HepG2 (cell line): ENCODE data around the gene P3R3URF. TPM values are rescaled to one million over a fixed set of nuclear protein-coding genes. Genes with fewer than 3 reads are reported as not detected.

Experiments used
- ATF7-NPFF ChIP-seq: sonication (generic); formaldehyde crosslinking; IDR thresholded peaks from 2 replicates; pipeline ENCODE4 v1.8.1; 2023; ENCODE audit warnings: mild to moderate bottlenecking, low read depth, missing genetic modification reagents, moderate library complexity
- CERS6 ChIP-seq: sonication (generic); formaldehyde crosslinking; IDR thresholded peaks from 2 replicates; pipeline ENCODE4 v1.5.0; 2020; ENCODE audit warnings: missing genetic modification reagents
- DMTF1 ChIP-seq: sonication (generic); formaldehyde crosslinking; IDR thresholded peaks from 2 replicates; pipeline ENCODE4 v1.4.0; 2020; ENCODE audit warnings: mild to moderate bottlenecking, missing genetic modification reagents
- FOXM1 ChIP-seq: sonication (generic); formaldehyde crosslinking; IDR thresholded peaks from 2 replicates; pipeline ENCODE4 v1.5.0; 2020; ENCODE audit warnings: missing genetic modification reagents
- HNRNPUL1 ChIP-seq: fragments of 200-400 bp; formaldehyde crosslinking; IDR thresholded peaks from 2 replicates; pipeline ENCODE4 v1.6.1; 2017; ENCODE audit warnings: low read depth, mild to moderate bottlenecking, low read length, moderate library complexity
- JDP2 ChIP-seq: sonication (generic); formaldehyde crosslinking; IDR thresholded peaks from 2 replicates; pipeline ENCODE4 v1.8.1; 2022; ENCODE audit warnings: missing genetic modification reagents, borderline replicate concordance
- KDM4B ChIP-seq: sonication (generic); formaldehyde crosslinking; IDR thresholded peaks from 2 replicates; pipeline ENCODE4 v1.4.0; 2020; ENCODE audit warnings: missing genetic modification reagents
- NRL ChIP-seq: sonication (generic); formaldehyde crosslinking; IDR thresholded peaks from 2 replicates; pipeline ENCODE4 v1.5.0; 2020; ENCODE audit warnings: missing genetic modification reagents, mild to moderate bottlenecking, moderate library complexity, borderline replicate concordance
- POLR2A ChIP-seq, 2 experiments: IDR thresholded peaks; 2 replicates each; pipeline ENCODE4 v1.6.1; 2011; ENCODE audit warnings: low read depth in 2 of 2, low read length in 2 of 2, mild to moderate bottlenecking in 1 of 2, moderate library complexity in 1 of 2; ENCODE audit not compliant: insufficient read depth in 1 of 2
- RARG ChIP-seq: sonication (generic); formaldehyde crosslinking; IDR thresholded peaks from 2 replicates; pipeline ENCODE4 v1.4.0; 2020; ENCODE audit warnings: low read depth, mild to moderate bottlenecking, missing genetic modification reagents
- SETDB1 ChIP-seq: sonication (generic); formaldehyde crosslinking; IDR thresholded peaks from 2 replicates; pipeline ENCODE4 v1.5.1; 2020; ENCODE audit warnings: missing genetic modification reagents, mild to moderate bottlenecking, borderline replicate concordance
- SNAI1 ChIP-seq: sonication (generic); formaldehyde crosslinking; IDR thresholded peaks from 2 replicates; pipeline ENCODE4 v1.5.0; 2020; ENCODE audit warnings: mild to moderate bottlenecking, missing genetic modification reagents, borderline replicate concordance
- ZFX ChIP-seq: sonication (generic); formaldehyde crosslinking; IDR thresholded peaks from 2 replicates; pipeline ENCODE4 v1.4.0; 2020; ENCODE audit warnings: mild to moderate bottlenecking, low read depth, missing genetic modification reagents, moderate library complexity
- ZMYM3 ChIP-seq: sonication (generic); formaldehyde crosslinking; IDR thresholded peaks from 2 replicates; pipeline ENCODE4 v1.5.1; 2020; ENCODE audit warnings: mild to moderate bottlenecking, missing genetic modification reagents
- ZNF274 ChIP-seq: sonication (generic); formaldehyde crosslinking; IDR thresholded peaks from 2 replicates; pipeline ENCODE4 v1.5.1; 2020; ENCODE audit warnings: mild to moderate bottlenecking, missing genetic modification reagents
- ZNF329 ChIP-seq: sonication (generic); formaldehyde crosslinking; IDR thresholded peaks from 2 replicates; pipeline ENCODE4 v1.9.0; 2021; ENCODE audit warnings: low read depth, mild to moderate bottlenecking, missing genetic modification reagents
- ZNF550 ChIP-seq: sonication (generic); formaldehyde crosslinking; IDR thresholded peaks from 2 replicates; pipeline ENCODE4 v1.4.0; 2020; ENCODE audit warnings: mild to moderate bottlenecking, missing genetic modification reagents, borderline replicate concordance
- ZNF674 ChIP-seq: sonication (generic); formaldehyde crosslinking; IDR thresholded peaks from 2 replicates; pipeline ENCODE4 v1.5.0; 2020; ENCODE audit warnings: low read depth, mild to moderate bottlenecking, missing genetic modification reagents
- ZSCAN20 ChIP-seq: sonication (generic); formaldehyde crosslinking; IDR thresholded peaks from 2 replicates; pipeline ENCODE4 v1.4.0; 2020; ENCODE audit warnings: missing genetic modification reagents, mild to moderate bottlenecking, borderline replicate concordance
- ZSCAN25 ChIP-seq: sonication (generic); formaldehyde crosslinking; IDR thresholded peaks from 2 replicates; pipeline ENCODE4 v1.8.0; 2022; ENCODE audit warnings: mild to moderate bottlenecking, missing genetic modification reagents
- polyA plus RNA-seq, 8 experiments: library from polyadenylated mRNA; depleted of rRNA in 3 of 8; stranded (reverse) in 7 of 8; unstranded in 1 of 8; fragments of >200 nt; fragmentation: Illumina TruSeq in 4 of 8; extraction: Trizol in 4 of 8; gene quantifications; 2 replicates each; pipeline versions ENCODE4 v1.2.1 to v1.2.3, GENCODE V29; 2011 to 2016; ENCODE audit warnings: low read depth in 4 of 8, missing spikeins in 1 of 8, mixed read lengths in 1 of 8; ENCODE audit not compliant: insufficient read depth in 1 of 8
- total RNA-seq, 5 experiments: library from RNA; depleted of rRNA; stranded (reverse); fragments of >200 nt; fragmentation: Illumina TruSeq; extraction: Trizol; gene quantifications; 2 replicates each; pipeline ENCODE4 v1.2.3, GENCODE V29; 2016; ENCODE audit warnings: low read depth in 1 of 5
- TF ChIP-seq, protein P1 (sequence below): sonication (generic); formaldehyde crosslinking; IDR thresholded peaks from 2 replicates; pipeline ENCODE4 v1.4.0; 2020; ENCODE audit warnings: missing genetic modification reagents, mild to moderate bottlenecking, borderline replicate concordance
- TF ChIP-seq, protein P2 (sequence below): sonication (generic); formaldehyde crosslinking; IDR thresholded peaks from 2 replicates; pipeline ENCODE4 v1.5.0; 2020; ENCODE audit warnings: missing genetic modification reagents, mild to moderate bottlenecking, borderline replicate concordance
- TF ChIP-seq, protein P3 (sequence below): sonication (generic); formaldehyde crosslinking; conservative IDR thresholded peaks from 2 replicates; pipeline ENCODE4 v1.4.0; 2020; ENCODE audit warnings: missing genetic modification reagents

The P3R3URF gene
- total and polyA plus RNA-seq, 2 of the 13 experiments (the other 11 are each of a cell fraction or from before 2014, with no cell fraction given): not detected

DNA sequence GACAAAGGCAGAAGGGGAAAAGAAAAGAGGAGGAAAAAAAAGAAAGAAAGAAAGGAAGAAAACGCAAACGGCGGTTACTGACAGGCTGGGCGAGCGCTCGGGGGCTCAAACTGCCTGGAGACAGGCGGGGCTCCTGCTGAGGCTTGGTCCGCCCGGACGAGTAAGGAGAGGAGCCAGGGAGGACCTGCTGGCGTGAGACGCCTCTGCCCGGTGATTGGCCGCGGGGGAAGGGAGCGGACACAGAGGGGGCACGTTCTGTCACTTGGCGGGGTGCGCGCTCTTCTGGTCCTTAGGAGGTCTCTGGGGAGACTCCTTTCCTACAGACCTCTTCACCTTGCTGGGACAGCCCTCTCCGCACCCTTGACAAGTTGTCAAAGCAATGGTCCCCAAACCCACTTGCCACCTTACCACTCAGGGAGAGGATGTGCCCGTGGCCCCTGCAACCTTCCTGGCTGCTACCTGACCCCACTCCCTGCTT lies 43.1 kb downstream of the P3R3URF start (continued):
- TF ChIP-seq ATF7-NPFF (CRISPR knock-in tag) (no peak), JDP2 (CRISPR knock-in tag) (no peak), ZFX (CRISPR knock-in tag) (0 out of 2 replicates have a peak, but pooled peaks have one; percentile 2), ZNF674 (CRISPR knock-in tag) (0 out of 2 replicates have a peak, but pooled peaks have one; percentile 3), ZSCAN25 (no peak), RARG (no peak), DMTF1 (CRISPR knock-in tag) (0 out of 2 replicates have a peak, but pooled peaks have one; percentile 18), ZNF550 (no peak), ZSCAN20 (CRISPR knock-in tag) (peak; percentile 8; the same call in 1 of the 2 replicates), NRL (CRISPR knock-in tag) (peak; percentile 10; the same call in 1 of the 2 replicates), CERS6 (CRISPR knock-in tag) (no peak), SNAI1 (CRISPR knock-in tag) (peak; percentile 6; the same call in 1 of the 2 replicates), FOXM1 (CRISPR knock-in tag) (no peak), KDM4B (CRISPR knock-in tag) (no peak), ZNF274 (CRISPR knock-in tag) (no peak), SETDB1 (no peak), ZMYM3 (CRISPR knock-in tag) (no peak), POLR2A (IDR thresholded peaks at IDR 0.05; ENCODE audit: insufficient read depth in 1 of 2, low read depth in 2 of 2, low read length in 2 of 2) (0 out of 4 replicates have a peak, but pooled peaks of 1 of the 2 experiments have one; percentile 29), HNRNPUL1 (no peak), ZNF329 (CRISPR knock-in tag) (no peak)
- TF ChIP-seq, protein P1, sequence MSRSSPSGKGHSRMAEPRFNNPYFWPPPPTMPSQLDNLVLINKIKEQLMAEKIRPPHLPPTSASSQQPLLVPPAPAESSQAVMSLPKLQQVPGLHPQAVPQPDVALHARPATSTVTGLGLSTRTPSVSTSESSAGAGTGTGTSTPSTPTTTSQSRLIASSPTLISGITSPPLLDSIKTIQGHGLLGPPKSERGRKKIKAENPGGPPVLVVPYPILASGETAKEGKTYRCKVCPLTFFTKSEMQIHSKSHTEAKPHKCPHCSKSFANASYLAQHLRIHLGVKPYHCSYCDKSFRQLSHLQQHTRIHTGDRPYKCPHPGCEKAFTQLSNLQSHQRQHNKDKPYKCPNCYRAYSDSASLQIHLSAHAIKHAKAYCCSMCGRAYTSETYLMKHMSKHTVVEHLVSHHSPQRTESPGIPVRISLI: no peak
- TF ChIP-seq, protein P2, sequence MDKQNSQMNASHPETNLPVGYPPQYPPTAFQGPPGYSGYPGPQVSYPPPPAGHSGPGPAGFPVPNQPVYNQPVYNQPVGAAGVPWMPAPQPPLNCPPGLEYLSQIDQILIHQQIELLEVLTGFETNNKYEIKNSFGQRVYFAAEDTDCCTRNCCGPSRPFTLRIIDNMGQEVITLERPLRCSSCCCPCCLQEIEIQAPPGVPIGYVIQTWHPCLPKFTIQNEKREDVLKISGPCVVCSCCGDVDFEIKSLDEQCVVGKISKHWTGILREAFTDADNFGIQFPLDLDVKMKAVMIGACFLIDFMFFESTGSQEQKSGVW (CRISPR knock-in tag): 0 out of 2 replicates have a peak, but pooled peaks have one; percentile 2
- TF ChIP-seq, protein P3, sequence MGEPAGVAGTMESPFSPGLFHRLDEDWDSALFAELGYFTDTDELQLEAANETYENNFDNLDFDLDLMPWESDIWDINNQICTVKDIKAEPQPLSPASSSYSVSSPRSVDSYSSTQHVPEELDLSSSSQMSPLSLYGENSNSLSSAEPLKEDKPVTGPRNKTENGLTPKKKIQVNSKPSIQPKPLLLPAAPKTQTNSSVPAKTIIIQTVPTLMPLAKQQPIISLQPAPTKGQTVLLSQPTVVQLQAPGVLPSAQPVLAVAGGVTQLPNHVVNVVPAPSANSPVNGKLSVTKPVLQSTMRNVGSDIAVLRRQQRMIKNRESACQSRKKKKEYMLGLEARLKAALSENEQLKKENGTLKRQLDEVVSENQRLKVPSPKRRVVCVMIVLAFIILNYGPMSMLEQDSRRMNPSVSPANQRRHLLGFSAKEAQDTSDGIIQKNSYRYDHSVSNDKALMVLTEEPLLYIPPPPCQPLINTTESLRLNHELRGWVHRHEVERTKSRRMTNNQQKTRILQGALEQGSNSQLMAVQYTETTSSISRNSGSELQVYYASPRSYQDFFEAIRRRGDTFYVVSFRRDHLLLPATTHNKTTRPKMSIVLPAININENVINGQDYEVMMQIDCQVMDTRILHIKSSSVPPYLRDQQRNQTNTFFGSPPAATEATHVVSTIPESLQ (CRISPR knock-in tag): no peak
